GM19395 (cell line): ENCODE data around the gene OR2F1.

Source experiments
- ATAC-seq: cut with Tn5 transposase; IDR thresholded peaks from one replicate; pipeline ENCODE4 v1.9.1; 2021; ENCODE audit warnings: mild to moderate bottlenecking, moderate library complexity; ENCODE audit not compliant: unreplicated experiment

OR2F1 gene

GRCh38 chr7:143953421-143953820 lies 1.2 kb upstream of the OR2F1 start:
- no peak for ATAC-seq

GRCh38 chr7:143954135-143954534 lies 509 bp upstream of the OR2F1 start:
- no peak for ATAC-seq

- ATAC-seq = no peak
These were observed 4.1 kb downstream of the OR2F1 start for GRCh38 chr7:143958781-143959180.

- ATAC-seq = no peak
These were observed 6.4 kb downstream of the OR2F1 start for GRCh38 chr7:143960813-143961610.

GRCh38 chr7:143965280-143965679 lies 10.6 kb downstream of the OR2F1 start:
- ATAC-seq = no peak

GRCh38 chr7:143967398-143967797 lies 12.8 kb downstream of the OR2F1 start:
- ATAC-seq = no peak

- no peak for ATAC-seq
These were observed 19.3 kb downstream of the OR2F1 start for GRCh38 chr7:143973870-143974416.

GRCh38 chr7:143974459-143974858 lies 19.8 kb downstream of the OR2F1 start:
- no peak for ATAC-seq

- no peak for ATAC-seq
These were observed 21.0 kb downstream of the OR2F1 start for GRCh38 chr7:143975617-143976016.

GRCh38 chr7:143978585-143978984 lies 23.9 kb downstream of the OR2F1 start:
- no peak for ATAC-seq

- ATAC-seq = no peak
These were observed 24.7 kb downstream of the OR2F1 start for GRCh38 chr7:143979359-143979758.

GRCh38 chr7:143979998-143980397 lies 25.4 kb downstream of the OR2F1 start:
- ATAC-seq = no peak

GRCh38 chr7:143980746-143981510 lies 26.3 kb downstream of the OR2F1 start:
- ATAC-seq = no peak

- no peak for ATAC-seq
These were observed 29.3 kb downstream of the OR2F1 start for GRCh38 chr7:143983960-143984359.

- peak; percentile 63 for ATAC-seq
These were observed 32.9 kb downstream of the OR2F1 start for GRCh38 chr7:143987513-143987912.

- ATAC-seq = no peak
These were observed 34.5 kb downstream of the OR2F1 start for GRCh38 chr7:143988976-143989745.

GRCh38 chr7:143992670-143993069 lies 38.0 kb downstream of the OR2F1 start:
- no peak for ATAC-seq

- no peak for ATAC-seq
These were observed 39.3 kb downstream of the OR2F1 start for GRCh38 chr7:143993924-143994323.

- ATAC-seq = no peak
These were observed 45.4 kb downstream of the OR2F1 start, which contains the start of gene OR6B1 for GRCh38 chr7:144000020-144000419. TSS of gene OR6B1 (plus strand) at chr7:144000320. CDS start at chr7:144003997, 3,677 bp downstream.

- ATAC-seq = no peak
These were observed 46.9 kb downstream of the OR2F1 start for GRCh38 chr7:144001543-144001942.

- ATAC-seq = no peak
These were observed 50.1 kb downstream of the OR2F1 start for GRCh38 chr7:144004703-144005102.
